T-helper 22 cell (primary cell): ENCODE data around the gene TUBAL3.

Source experiments
- DNase-seq: peaks from one replicate; pipeline ENCODE4 v3.0.0-alpha.2; 2020; ENCODE audit warnings: low read depth

The TUBAL3 gene

GRCh38 chr10:5404208-5405041 is at the start of gene TUBAL3:
TUBAL3 (minus strand) TSS chr10:5404828; CDS start chr10:5404792, 36 bp downstream.
- DNase-seq: no peak

GRCh38 chr10:5453749-5454489 is 49.3 kb upstream of the TUBAL3 start:
- DNase-seq: no peak

- no peak for DNase-seq
Measured at GRCh38 chr10:5450605-5451384, 46.2 kb upstream of the TUBAL3 start.

GRCh38 chr10:5449823-5450222 is 45.2 kb upstream of the TUBAL3 start:
- DNase-seq: no peak

- no peak for DNase-seq
Measured at GRCh38 chr10:5449227-5449626, 44.6 kb upstream of the TUBAL3 start.

- DNase-seq: no peak
Measured at GRCh38 chr10:5448333-5449001, 43.8 kb upstream of the TUBAL3 start.

- DNase-seq: no peak
Measured at GRCh38 chr10:5447611-5448071, 43.0 kb upstream of the TUBAL3 start.

- no peak for DNase-seq
Measured at GRCh38 chr10:5447056-5447455, 42.4 kb upstream of the TUBAL3 start.

- peak; percentile 15 for DNase-seq
Measured at GRCh38 chr10:5446390-5446926, 41.8 kb upstream of the TUBAL3 start.

- DNase-seq: no peak
Measured at GRCh38 chr10:5445006-5445405, 40.4 kb upstream of the TUBAL3 start.

- no peak for DNase-seq
Measured at GRCh38 chr10:5443429-5443828, 38.8 kb upstream of the TUBAL3 start.

- no peak for DNase-seq
Measured at GRCh38 chr10:5442990-5443370, 38.4 kb upstream of the TUBAL3 start.

- DNase-seq: no peak
Measured at GRCh38 chr10:5442065-5442989, 37.7 kb upstream of the TUBAL3 start.

GRCh38 chr10:5441106-5441505 is 36.5 kb upstream of the TUBAL3 start:
- DNase-seq: no peak

GRCh38 chr10:5440206-5440605 is 35.6 kb upstream of the TUBAL3 start:
- DNase-seq: no peak

GRCh38 chr10:5435328-5435727 is 30.7 kb upstream of the TUBAL3 start:
- no peak for DNase-seq

GRCh38 chr10:5434017-5434753 is 29.6 kb upstream of the TUBAL3 start:
- no peak for DNase-seq

- no peak for DNase-seq
Measured at GRCh38 chr10:5433182-5433581, 28.6 kb upstream of the TUBAL3 start.

- no peak for DNase-seq
Measured at GRCh38 chr10:5428133-5428532, 23.5 kb upstream of the TUBAL3 start.

GRCh38 chr10:5424751-5425150 is 20.1 kb upstream of the TUBAL3 start:
- DNase-seq: no peak
